ENCODE measurements around the gene ZBTB33. TPM values are rescaled to one million over a fixed set of nuclear protein-coding genes. Genes with fewer than 3 reads are reported as not detected.
A peak's percentile ranks its signal among the peaks of the same experiment; 100 is the strongest.

ZBTB33 gene
- polyA plus RNA-seq, 3 donors, result 4.7 to 10.6 (median 8.6) TPM

- no peak overlapping the region for H3K4me3 ChIP-seq (replicated peaks in 1 of 3; ENCODE audit: low read depth in 2 of 3, low read length in 3 of 3)
- H4K20me1 ChIP-seq (ENCODE audit: insufficient read depth, low read length), result no peaks in the 10 kb centered on the region
- H2AFZ ChIP-seq (ENCODE audit: insufficient read depth, low read depth, low read length, poor library complexity, severe bottlenecking), result no peak overlapping the region
- H3K4me2 ChIP-seq (replicated peaks; ENCODE audit: extremely low read depth, low read length, poor library complexity, severe bottlenecking), result no peak overlapping the region
- Mint-ChIP-seq H3K9me3 (peaks cover 0 to 5% (median 0%) of the 10 kb centered on the region in 7 donors), H3K36me3 (no peaks in the 10 kb centered on the region), H3K27ac (no peak overlapping the region), H3K4me3 (no peak overlapping the region), H3K4me1 (peaks cover 20% of the 10 kb centered on the region), H3K27me3 (ENCODE audit: low read depth in 3 of 3) (peaks cover 0 to 7% (median 2%) of the 10 kb centered on the region in 3 donors)
- DNase-seq, result no peak
- H3K9ac ChIP-seq (ENCODE audit: insufficient read depth, low read length, poor library complexity, severe bottlenecking), result no peak overlapping the region
- H3K4me1 ChIP-seq (ENCODE audit: control insufficient read depth in 1 of 2, insufficient read depth in 2 of 2, low read length in 2 of 2), result peaks cover 18 to 22% of the 10 kb centered on the region in 2 donors
- no peak for TF ChIP-seq CTCF (IDR thresholded peaks at IDR 0.05)
- intact Hi-C loops (cut with micrococcal nuclease), result no loop called here
- H3K79me2 ChIP-seq (ENCODE audit: insufficient read depth, low read length), result no peaks in the 10 kb centered on the region
- no peaks in the 10 kb centered on the region for H3K27me3 ChIP-seq (ENCODE audit: control insufficient read depth in 2 of 2, insufficient read depth in 2 of 2, low read length in 2 of 2)
- no CpG with 5 or more reads among the region's 1 CpG for WGBS (ENCODE audit: insufficient coverage)
- H3K27ac ChIP-seq (ENCODE audit: low read depth in 1 of 2, low read length in 2 of 2), result no peak overlapping the region
- H3K9me3 ChIP-seq (replicated peaks in 1 of 2; ENCODE audit: control insufficient read depth in 1 of 2, insufficient read depth in 1 of 2, low read length in 2 of 2), result no peaks in the 10 kb centered on the region
- H3K36me3 ChIP-seq (replicated peaks in 1 of 2; ENCODE audit: control insufficient read depth in 1 of 2, insufficient read depth in 2 of 2, low read length in 2 of 2), result no peaks in the 10 kb centered on the region
Observed at GRCh38 chrX:120282697-120283096, 32.1 kb downstream of the ZBTB33 start.

- no peak for TF ChIP-seq CTCF (IDR thresholded peaks at IDR 0.05)
- Histone ChIP-seq H3K79me2 (ENCODE audit: insufficient read depth, low read length) (no peaks in the 10 kb centered on the region), H3K4me3 (replicated peaks in 1 of 3; ENCODE audit: low read depth in 2 of 3, low read length in 3 of 3) (no peak overlapping the region), H3K9me3 (replicated peaks in 1 of 2; ENCODE audit: control insufficient read depth in 1 of 2, insufficient read depth in 1 of 2, low read length in 2 of 2) (no peaks in the 10 kb centered on the region), H2AFZ (ENCODE audit: insufficient read depth, low read depth, low read length, poor library complexity, severe bottlenecking) (peak overlapping the region; percentile 52), H3K4me1 (ENCODE audit: control insufficient read depth in 1 of 2, insufficient read depth in 2 of 2, low read length in 2 of 2) (peaks cover 26 to 34% of the 10 kb centered on the region in 2 donors), H3K27ac (ENCODE audit: low read depth in 1 of 2, low read length in 2 of 2) (peak overlapping the region; percentile 80 to 86), H3K4me2 (replicated peaks; ENCODE audit: extremely low read depth, low read length, poor library complexity, severe bottlenecking) (peak overlapping the region; percentile 22), H3K9ac (ENCODE audit: insufficient read depth, low read length, poor library complexity, severe bottlenecking) (peak overlapping the region; percentile 28), H4K20me1 (ENCODE audit: insufficient read depth, low read length) (no peaks in the 10 kb centered on the region), H3K36me3 (replicated peaks in 1 of 2; ENCODE audit: control insufficient read depth in 1 of 2, insufficient read depth in 2 of 2, low read length in 2 of 2) (no peaks in the 10 kb centered on the region), H3K27me3 (ENCODE audit: control insufficient read depth in 2 of 2, insufficient read depth in 2 of 2, low read length in 2 of 2) (no peaks in the 10 kb centered on the region)
- Mint-ChIP-seq H3K4me3 (no peak overlapping the region), H3K27me3 (ENCODE audit: low read depth in 3 of 3) (peaks cover 0 to 6% (median 2%) of the 10 kb centered on the region in 3 donors), H3K27ac (peak overlapping the region; percentile 56 to 85 (median 79)), H3K36me3 (no peaks in the 10 kb centered on the region), H3K9me3 (peaks cover 0 to 5% (median 0%) of the 10 kb centered on the region in 7 donors), H3K4me1 (peaks cover 29% of the 10 kb centered on the region)
- intact Hi-C loops (cut with micrococcal nuclease), result no loop called here
- no CpG with 5 or more reads among the region's 4 CpGs for WGBS (ENCODE audit: insufficient coverage)
- DNase-seq, result peak in 1 of 3 donors; percentile 47
Observed at GRCh38 chrX:120286733-120287512, 36.3 kb downstream of the ZBTB33 start.

Data from CD14-positive monocyte (primary cell).